GM21528 (cell line): Measurements from ENCODE around the gene CENPQ.

ENCODE experiments used
- ATAC-seq: cut with Tn5 transposase; IDR thresholded peaks from one replicate; pipeline ENCODE4 v1.9.1; 2021; ENCODE audit warnings: mild to moderate bottlenecking, moderate library complexity; ENCODE audit not compliant: unreplicated experiment, low FRiP score

CENPQ gene

DNA sequence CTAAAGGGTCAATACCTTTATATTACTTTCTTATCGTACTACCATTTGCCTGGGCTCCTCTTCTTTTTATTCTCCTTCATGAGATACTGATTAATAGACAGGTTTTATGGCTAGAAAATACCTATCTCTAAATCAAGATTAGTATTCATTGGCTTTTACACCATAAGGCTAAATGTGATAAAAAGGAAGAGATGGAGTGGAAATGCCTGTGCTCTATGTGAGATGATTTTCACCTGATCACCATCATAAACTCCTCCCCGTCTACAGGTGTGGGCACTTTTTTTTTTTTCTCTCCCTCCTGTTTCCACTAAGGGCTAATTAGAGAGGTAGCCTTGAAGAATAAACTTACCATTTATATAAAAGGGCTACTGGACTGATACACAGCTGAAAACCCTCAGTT, 36.5 kb downstream of the CENPQ start, which contains the start of gene GLYATL3:
GLYATL3 (plus strand) TSS at position 301 of the 400 bp plus-strand sequence. CDS start 12,068 bp downstream, outside the sequence.
- ATAC-seq, result no peak

DNA sequence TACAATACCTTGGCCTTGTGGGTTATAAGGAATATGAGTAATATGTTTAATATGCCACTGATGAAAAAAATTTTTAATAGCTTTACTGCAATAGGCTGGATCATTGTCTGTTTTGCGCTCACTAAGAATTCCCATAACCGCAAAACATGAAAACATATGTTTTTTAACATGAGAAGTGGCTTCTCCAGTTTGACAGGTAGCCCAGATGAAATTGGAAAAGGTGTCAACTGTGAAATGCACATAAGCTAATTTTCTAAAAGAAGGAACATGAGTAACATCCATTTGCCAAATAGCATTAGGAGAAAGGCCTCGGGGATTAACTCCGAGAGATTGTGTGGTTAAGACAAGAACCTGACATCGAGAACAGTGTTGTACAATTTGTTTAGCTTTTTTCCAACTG, 41.5 kb downstream of the CENPQ start:
- ATAC-seq, result no peak

DNA sequence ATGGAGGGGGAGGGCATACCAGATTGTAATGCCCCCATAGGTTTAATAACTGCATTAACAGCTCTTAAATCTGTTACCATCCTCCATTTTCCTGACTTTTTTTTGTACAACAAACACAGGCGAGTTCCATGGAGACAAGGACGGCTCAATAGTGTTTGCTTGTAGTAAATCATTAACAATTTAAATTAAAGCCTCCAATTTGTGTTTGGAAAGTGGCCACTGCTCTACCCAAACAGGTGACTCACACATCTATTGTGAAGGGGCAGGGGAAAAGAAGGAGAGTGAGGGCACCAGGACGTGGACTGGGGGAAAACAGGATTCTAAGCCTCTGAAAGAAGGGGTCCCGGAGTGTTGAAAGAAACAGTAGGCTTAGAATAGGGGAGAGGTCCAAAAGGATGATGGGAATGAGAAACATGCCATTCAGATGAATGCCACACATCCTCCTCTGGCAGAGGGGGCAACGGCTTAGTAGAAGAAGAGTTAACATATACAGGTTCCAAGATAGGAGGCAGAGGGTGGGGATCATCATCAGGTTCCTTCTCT, 43.5 kb downstream of the CENPQ start:
- no peak for ATAC-seq

DNA sequence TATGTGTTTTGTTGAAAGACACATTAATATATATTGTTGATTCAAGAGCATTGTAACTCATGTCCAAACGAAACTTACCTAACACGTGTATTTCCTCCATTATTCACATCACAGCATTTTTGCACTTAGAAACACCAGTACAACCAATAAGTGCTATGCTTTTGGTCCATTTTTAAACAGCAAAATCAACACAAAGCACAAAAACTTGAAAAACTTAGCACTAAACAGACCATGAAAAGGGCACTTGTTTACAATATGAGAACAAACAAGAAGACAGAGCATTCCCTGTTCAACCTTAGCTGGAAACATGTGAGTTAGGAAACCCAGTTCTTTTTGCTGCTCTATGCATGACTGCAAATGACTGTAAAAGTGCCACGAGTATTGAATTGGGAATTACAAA, 46.2 kb downstream of the CENPQ start:
- no peak for ATAC-seq

DNA sequence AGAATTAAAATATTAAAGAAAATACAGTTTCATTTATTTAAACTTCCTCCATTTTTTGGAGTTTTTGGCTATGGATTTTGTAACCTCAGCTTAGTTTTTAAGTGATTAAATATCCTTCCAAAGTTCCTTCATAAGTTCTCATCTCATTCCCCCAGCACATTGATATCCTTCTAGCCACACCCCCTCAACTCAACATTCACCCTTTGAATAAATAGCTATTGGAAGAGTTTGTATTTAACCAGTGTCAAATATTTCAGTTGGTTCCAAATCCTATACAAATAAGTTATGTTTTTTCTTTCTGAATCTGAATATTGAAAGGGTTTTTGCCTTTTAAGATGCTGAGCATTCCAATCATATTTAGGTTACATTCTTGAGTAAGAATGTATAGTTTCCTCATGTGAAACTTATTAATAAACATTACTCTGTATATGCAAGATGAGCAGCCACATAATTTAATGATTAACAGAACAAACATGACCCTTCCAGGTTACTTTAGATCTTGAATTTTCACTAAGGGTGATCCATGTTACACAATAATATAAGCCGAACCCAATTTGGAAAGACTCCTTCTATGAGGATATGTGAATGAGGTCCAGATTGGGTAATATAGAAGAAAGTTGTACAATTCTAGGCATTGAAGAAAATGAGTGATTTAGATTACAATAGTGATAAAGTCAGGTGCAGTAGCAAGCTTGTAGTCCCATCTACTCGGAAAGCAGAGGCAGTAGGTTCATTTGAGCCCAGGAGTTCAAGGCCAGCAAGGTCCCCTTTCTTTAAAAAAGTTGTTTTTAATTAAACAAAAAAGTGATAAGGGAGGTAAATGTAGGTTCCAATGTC, 50.2 kb downstream of the CENPQ start:
- ATAC-seq, result no peak

DNA sequence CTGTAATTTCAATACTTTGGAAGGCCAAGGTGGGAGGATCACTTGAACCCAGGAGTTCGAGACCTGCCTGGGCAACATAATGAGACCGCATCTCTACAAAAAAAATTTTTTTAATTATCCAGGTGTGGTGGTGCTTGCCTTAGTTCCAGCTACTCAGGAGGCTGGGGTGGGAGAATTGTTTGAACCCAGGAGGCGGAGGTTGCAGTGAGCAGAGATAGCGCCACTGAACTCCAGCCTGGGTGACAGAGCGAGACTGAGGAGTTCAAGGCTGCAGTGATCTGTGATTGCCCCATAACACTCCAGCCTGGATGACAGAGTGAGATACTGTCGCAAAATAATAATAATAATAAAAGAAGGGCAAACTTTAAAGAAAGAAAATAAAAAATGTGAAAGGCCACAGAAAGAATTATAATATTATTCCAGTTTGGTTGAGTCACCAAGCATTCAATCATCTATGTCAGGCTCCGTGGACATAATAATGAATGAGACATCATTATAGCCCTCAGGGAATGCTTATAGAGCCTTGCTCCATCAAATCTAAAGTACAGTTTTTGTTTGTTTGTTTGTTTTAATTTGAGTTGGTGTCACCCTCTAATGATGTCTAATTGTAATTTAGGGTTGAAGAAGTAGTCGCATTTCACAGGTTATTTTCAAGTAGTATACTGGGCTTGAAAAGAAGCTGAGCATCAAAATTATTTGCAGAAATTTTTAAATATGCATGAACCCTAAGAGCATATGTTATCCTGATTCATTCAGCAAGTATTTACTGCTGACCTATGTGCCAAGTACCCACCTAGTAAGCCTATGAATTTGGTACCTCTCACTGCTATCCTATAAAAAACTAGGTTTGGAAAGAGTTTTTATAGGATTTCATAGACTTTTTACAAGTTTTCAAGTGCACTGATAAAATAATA, 51.7 kb downstream of the CENPQ start:
- no peak for ATAC-seq

DNA sequence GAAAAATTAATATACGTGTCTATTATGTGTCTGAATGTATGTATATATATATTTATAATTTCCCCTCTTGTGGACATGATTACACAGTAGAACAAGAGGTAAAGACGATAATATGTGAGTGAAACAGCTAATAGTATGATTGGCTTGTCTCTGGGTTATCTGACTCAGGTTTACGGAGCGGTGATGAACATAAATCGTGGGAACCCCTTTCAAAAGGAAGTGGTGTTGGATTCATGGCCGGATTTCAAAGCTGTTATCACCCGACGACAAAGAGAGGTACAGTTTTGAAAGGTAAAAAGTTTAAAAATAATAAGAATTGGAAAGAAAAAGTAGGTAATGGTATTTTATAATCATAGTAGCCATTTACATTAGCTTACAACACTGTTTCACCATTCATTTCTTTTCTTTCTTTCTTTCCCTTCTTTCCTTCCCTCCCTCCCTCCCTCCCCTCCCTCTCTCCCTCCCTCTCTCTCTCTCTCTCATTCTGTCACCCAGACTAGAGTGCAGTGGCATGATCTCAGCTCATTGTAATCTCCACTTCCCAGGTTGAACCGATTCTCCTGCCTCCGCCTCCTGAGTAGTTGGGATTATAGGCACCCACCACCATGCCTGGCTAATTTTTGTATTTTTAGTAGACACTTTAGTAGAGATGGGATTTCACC, 52.4 kb downstream of the CENPQ start:
- ATAC-seq, result no peak

DNA sequence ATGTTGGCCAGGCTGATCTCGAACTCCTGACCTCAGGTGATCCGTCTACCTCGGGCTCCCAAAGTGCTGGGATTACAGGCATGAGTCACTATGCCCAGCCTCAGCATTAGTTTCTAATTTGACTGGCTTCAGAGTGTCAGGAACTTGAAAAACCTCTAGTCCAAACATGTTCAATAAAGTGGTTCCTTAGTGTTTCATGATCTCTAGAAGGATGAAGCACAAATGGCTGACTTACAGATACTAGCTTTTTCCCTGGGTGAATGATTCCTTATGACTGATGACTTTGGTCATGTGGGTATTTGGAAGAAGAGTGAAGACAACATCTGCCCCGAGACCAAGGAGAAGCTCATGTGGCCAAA, 53.0 kb downstream of the CENPQ start:
- no peak for ATAC-seq

DNA sequence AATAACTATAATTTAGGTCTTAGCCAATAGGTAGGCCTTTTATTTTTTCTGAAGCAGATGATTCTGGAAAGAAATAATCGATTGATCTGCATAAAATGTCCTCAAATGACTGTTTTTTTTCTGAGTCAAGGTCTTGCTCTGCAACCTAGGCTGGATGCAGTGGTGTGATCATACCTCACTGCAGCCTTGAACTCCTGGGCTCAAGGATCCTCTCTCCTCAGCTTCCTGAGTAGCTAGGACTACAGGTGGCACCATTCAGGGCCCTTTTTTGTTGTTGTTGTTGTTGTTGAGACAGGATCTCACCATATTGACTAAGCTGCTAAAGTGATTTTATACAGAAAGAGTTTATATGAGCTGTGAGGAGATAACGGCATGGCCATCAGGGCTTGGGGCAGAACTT, 54.7 kb downstream of the CENPQ start:
- no peak for ATAC-seq

DNA sequence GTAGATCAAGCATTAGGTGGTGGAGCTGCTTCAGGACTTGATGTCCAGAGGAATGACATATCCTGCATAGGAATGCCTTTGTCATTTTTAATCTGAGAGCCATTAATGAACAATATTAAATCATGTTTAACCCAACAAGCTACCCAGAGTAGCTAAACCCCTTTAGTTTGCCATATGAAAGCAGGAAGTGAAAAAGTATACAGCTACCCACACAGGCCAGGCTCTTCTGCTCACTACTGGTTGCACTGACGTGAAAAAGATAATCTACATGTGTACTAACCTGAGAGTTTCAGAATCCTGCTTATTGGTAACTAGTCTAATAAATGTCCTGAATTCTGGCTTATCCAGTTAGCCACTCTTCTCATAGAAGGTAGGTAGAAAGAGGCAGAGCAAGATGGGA, 56.5 kb downstream of the CENPQ start:
- ATAC-seq, result peak; percentile 96

DNA sequence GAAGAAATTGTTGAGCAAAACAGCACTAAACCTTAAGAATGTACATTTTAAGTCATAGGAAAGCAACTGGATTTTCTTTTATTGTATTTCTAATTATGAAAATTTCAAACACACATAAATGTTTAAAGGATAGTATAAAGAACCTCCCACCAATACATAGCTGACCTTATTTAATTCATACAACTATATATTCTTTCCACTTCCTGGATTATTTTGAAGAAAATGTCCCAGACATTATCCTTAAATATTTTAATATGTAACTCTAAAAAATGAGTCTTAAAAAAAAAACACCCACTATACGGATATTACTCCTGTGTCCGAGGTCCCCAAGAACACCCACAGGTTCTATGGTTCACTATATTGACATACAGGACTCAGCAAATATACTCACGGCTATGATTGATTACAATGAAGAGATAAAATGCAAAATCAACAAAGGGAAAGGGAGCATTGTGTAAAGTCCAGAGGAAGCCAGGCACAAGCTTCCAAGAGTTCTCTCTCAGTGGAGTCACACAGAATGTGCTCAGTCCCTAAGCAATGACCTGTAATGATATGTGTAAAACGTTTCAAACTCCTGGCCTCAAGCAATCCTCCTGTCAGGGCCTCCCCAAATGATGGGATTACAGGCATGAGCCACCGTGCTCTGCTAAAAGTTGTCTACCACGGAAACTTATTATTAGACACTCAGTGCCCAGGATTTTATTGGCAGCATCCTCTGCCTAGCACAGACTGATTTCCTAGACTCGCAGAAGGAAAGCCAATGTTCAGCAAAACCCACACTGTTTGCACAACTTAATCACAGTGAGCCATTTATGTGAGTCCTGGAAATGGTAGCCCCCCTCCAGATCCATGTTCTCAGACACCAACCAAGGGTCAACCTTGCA, 59.8 kb downstream of the CENPQ start:
- ATAC-seq, result no peak

DNA sequence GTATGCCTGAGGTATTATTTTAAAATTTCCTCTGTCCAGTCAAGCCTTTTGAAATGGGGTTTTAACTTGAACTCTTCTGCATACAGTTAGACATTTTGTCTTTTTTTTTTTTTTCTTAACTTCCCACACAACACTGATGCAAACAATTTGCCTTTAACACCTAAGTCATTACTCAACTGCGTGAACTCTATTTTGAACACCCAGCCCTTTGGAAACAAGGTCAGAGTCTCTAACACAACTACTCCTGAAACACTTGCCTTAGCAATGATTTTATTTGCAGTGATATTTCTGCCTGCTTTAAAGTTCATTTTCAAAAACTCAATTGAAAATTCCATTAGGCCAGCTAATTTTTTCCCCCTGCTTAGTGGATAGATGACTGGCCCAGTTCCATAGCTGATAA, 60.7 kb downstream of the CENPQ start:
- no peak for ATAC-seq

DNA sequence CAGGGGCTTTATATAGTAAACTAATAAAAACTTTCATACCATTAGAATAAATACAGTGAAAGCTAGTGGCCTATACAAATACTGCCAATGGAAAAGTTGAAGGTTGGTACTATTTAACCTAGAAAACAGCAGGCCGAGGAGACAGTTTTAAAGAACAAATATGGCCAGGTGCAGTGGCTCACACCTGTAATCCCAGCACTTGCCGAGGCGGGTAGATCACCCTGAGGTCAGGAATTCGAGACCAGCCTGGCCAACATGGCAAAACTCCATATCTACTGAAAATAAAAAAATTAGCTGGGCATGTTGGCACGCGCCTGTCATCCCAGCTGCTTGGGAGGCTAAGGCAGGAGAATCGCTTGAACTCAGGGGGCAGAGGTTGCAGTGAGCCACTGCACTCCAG, 61.4 kb downstream of the CENPQ start:
- no peak for ATAC-seq

DNA sequence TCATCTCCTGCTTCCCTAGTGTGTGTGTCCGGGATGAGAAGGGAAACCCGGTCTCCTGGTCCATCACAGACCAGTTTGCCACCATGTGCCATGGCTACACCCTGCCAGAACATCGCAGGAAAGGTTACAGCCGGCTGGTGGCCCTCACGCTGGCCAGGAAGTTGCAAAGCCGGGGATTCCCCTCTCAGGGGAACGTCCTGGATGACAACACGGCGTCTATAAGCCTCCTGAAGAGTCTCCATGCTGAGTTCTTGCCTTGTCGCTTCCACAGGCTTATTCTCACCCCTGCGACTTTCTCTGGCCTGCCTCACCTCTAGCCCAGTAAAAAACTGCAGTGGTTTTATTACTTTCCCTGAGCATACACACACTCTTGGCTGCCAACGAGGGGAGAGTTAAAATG, 63.4 kb downstream of the CENPQ start:
- ATAC-seq, result no peak

DNA sequence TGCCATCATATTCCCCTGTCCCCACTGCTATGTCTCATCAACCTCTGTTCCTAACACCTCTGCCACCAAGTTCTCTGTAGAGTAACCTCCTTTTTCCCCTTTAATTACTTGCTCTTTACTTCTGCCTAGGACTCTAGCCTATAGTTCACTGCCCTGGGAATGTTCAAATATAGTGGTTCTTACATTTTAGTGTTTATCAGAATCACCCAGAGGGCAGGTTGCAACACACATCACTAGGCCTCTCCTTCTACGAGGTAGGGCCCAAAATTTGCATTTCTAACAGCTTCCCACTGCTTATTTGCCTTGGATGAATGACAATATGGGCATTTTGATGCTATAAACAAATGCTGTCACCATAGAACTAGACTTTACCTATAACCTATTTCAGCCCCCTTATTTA, 64.2 kb downstream of the CENPQ start:
- no peak for ATAC-seq

DNA sequence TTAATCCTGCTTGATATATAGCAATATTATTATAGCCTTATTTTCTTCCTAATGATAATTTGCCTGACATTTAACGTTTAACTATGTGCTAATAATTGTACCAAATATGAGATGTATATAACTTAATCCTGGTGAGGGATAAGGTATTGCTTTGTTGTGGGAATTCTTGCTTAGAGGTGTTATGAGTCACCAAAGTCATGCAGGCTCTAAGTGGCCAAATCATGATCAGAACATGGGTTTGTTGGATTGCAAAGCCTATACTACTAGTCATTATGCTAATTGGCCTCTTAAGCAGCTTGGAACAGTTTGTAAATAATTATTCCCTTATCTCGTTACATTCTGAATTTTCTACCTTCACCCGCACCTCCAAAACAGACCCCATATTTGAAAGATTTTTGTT, 65.4 kb downstream of the CENPQ start:
- no peak for ATAC-seq

DNA sequence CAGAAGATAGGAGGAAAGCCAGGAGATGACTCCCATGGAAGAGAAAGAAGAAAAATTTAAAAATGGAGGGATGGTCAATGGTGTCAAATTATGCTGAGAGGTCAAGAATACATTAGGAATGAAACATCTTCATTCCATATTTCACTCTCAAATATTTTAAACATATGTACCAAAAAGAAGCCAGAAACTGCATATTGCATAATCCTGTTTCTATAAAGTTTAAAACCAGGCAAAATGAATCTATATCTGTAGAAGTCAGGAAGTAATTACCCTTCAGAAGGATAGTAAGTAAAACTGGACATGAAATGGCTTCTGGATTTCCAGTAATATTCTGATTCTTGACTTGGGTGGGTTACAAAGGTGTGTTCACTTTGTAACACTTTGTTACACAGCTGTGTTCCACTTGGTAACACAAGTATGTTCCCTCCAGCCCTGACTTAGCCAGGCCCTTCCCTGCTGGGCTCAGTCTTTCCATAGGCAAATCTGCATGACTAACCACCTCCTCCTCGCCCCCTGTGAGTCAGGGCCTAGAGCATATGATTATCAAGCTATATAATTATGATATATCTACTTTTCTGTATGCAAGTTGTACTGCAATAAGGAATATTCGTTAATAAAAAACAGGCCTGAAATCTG, 67.1 kb downstream of the CENPQ start:
- no peak for ATAC-seq

DNA sequence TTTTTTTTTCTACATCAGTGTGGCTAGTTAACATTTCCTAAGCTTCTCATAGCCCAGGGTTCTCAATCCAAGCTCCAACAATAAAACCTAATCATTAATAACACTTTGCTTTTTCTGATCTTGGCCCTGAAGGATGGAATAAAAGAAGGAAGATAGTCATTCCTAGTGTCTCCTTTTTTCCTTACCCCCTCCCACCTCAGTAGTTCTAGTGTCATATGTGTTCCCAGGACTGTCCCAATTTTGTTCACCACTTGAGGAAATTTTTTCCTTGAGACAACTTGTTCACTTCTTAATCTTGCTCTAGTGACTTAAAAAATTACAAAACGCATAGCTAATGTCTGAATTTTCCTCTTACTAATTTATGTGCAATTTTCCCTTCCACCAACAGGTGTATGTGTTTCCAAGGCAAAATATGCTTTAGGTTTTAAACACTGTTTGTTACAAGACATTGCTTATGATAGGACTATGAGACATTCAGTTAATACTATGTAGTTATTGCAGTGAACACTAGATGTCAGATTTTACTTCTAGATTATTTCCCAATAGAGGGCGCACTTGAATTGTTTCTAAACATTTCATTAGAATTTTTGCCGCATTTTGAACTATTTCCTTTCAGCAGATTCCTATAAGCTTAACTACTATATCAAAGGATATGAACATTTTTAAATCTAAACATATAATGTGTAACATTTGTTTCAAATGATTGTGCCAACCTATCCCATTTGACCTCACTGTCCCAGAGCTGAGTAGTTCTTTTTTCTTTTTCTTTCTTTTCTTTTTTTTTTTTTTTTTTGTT, 68.8 kb downstream of the CENPQ start:
- peak; percentile 93 for ATAC-seq

DNA sequence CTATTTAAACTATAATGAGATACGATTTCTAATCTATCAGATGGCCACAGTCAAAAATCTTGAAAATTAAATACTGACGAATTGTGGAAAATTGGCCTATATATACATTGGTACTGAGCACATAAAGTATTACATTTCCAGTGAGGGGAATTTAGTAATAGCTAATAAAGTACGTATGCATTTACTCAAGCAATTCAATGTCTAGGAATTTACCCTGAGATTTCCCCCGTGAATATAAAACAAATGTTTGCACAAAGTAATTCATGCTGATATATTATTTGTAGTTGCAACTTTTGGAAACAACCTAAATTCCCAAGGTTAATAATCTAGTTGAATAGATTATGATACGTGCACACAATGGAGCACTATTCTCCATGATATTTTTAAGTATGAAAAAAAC, 72.6 kb downstream of the CENPQ start:
- ATAC-seq, result no peak
